CD1c-positive myeloid dendritic cell (primary cell): ENCODE results near the gene RGS19.

Experiments
- DNase-seq: peaks from one replicate; pipeline ENCODE4 v3.0.0-alpha.2; 2016; ENCODE audit errors: extremely low spot score

Gene RGS19

DNA sequence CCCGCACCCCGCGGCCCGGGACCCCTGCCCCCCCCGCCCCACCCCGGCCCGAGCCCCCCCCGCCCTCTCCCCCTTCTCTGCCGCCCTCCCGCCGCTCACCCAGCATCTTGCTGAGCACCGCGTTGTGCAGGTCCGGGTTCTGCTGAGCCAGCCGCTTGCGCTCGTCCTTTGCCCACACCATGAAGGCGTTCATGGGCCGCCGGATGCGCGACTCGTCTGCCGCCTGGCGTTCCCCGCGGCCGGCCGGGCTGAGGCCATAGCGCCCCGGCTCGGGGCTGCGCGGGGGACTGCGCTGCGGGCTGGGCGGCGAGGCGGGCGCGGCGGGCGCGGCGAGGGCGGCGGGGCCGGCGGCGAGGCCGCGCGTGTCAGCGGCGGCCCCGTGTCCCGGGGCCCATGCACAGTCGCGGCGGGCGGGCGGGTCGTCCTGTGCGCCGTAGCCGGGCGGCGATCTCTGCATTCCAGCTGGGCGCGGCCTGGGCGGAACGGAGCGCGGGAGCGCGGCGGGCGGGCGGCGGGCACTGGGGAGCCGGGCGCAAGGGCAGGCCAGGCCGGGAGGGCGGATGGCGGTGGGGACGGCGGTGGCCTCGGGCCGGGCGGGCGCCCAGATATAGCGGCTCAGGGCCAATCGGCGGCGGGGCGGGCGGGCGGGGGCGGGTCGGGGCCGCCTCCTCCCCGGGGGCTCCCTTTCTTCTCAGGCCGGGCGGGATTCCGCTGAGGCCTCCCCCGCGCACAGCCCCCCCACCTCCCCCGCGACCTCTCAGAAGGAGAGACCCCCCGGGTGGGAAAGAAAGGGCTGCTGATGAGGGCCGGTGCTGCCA lies 30.0 kb downstream of the RGS19 start, which contains the start of gene SOX18:
TSS of gene SOX18 (minus strand) at position 580 of the 818 bp plus-strand sequence. CDS start at position 457, 123 bp downstream.
- peak; percentile 35 for DNase-seq

DNA sequence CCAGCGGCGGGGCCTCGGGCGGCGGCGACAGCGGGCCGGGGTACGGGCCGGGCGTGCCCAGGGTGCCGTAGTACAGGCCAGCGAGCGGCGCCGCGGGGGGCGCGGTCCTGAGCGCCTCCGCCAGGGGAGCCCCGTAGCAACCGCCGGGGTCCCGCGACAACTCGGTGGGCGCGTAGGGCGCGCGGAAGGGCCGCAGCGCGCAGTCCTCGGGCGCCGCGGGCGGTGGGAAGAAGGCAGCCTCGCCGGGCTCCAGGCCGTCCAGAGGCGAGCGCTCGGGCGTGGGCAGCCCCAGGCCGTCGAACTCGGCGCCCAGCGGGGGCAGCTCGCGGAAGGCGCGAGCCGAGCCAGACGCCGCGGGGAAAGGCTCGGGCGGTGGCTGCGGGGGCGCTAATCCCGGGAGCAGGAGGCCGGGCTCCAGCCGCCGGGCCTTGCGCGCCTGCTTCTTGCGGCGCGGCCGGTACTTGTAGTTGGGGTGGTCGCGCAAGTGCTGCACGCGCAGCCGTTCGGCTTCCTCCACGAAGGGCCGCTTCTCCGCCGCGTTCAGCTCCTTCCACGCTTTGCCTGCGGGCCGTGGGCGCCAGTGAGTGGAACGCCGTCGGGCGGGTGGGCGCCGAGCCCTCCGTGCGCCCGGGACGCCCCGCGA lies 30.8 kb downstream of the RGS19 start:
- DNase-seq = no peak

DNA sequence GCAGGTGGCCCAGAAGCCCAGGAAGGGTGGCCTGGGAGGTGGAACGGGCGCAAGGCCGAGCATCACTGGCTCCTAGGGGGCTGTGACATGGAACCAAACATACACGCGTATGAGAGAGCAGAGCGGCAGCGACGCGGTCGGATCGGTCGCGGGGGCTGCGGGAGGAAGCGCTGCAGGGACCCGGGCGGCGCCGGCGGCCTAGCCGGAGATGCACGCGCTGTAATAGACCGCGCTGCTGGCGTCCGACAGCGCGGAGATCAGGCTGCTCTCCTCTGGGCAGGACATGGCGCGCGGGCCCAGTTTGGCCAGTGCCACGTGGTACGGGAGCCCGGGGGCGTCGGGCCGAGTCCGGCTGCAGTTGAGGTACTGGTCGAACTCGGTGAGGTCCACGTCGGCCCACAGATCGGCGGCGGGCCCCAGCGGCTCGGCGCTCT lies 31.3 kb downstream of the RGS19 start:
- no peak for DNase-seq

DNA sequence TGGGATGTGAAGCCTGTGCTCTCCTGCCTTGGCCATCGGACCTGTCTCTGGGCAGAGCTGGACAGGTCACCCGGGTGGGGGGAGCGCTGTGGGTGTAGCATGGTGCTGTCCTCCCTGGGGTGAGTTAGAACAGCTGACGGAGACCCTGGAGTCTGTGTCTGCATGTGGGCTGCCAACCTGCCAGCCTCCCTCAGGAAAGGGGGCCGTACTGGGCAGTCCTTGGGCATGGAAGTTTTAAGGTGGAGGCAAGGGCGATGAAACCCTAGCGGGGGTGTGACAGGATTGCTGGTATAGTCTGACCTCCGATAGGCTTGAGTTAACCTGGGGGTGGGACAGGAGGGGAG lies 32.3 kb downstream of the RGS19 start:
- DNase-seq = no peak

DNA sequence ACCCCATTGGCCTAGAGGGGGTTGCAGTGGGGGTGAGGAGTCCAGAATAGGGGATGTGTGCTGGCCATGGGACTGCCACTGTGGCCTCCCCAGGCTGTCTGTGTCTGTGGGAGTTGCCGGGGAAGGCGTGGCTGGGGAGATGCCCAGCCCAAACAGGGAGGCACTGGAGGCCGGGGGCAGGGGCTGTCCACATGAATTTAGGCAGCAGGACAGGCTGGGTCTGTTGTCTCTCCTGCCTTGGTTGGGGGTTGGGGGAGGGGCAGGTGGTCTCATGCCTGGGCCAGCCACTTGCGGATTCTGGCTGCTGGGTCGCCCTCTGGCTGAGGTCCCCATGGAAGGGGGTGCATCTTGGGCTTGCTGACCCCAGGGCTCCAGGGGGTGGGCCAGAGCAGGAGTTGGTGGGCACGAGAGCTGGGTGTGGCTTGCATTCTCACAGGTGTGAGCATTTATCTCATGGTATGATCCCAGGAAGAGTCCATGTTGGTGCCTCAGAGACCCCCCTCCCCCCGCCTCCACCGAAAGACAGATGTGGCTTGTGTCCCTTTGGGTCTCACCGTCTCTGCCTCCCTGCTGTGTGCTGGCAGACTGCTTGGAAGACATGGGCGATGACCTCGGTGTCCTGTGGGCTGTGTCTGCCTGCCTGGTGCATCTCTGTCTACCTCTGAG lies 33.8 kb downstream of the RGS19 start:
- DNase-seq = no peak

DNA sequence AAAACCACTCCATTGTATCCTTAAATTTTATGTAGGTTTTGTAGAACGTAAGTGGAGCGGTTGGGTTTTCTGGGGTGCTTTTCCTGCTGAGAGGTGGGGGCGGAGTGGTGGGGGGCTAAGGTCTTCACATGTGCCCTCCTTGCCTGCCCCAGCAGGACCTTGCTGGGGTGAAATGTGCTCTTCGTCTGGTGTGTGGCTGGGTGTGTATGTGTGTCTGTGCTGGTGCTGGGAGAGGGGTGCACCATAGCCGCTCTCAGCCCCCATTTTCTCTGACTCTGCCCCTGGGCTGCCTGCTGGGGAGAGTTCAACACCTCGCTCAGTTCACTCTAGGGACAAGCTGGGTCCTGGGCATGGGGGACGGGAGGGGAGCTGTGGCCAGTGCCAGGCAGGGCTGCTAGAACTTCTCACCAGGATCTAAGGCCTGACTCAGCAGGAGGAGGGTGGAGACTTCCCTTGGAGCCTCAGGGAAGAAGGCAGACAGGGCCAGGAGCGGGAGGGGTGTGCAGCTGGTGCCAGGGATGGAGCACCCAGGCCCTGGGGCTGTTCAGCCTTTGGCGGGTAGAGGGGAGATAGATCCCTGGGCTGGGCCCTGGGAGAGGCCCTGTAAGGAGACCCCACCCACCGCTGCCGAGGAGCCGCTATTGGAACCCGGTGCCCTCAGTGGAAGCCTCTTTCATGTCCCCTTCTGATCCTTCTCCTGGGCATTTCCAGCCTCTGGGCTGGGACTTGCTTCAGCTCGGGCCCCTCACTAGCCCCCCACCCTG lies 34.7 kb downstream of the RGS19 start:
- DNase-seq = no peak

DNA sequence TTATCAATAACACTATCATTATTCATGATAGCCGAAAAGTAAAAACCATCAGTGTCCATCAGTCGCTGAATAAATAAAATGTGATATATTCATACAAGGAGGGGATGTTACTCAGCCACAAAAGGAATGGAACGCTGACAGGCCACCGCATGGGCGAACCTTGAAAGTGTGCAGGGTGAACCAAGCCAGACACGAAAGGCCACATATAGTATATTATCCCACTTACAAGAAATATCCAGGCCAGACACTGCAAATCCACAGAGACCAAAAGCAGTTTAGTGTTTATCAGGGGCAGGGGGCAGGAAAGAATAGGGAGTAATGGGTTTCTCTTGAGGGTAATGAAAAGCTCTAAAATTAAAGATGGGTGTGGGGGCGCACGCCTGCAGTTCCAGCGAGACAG lies 35.5 kb downstream of the RGS19 start:
- no peak for DNase-seq

DNA sequence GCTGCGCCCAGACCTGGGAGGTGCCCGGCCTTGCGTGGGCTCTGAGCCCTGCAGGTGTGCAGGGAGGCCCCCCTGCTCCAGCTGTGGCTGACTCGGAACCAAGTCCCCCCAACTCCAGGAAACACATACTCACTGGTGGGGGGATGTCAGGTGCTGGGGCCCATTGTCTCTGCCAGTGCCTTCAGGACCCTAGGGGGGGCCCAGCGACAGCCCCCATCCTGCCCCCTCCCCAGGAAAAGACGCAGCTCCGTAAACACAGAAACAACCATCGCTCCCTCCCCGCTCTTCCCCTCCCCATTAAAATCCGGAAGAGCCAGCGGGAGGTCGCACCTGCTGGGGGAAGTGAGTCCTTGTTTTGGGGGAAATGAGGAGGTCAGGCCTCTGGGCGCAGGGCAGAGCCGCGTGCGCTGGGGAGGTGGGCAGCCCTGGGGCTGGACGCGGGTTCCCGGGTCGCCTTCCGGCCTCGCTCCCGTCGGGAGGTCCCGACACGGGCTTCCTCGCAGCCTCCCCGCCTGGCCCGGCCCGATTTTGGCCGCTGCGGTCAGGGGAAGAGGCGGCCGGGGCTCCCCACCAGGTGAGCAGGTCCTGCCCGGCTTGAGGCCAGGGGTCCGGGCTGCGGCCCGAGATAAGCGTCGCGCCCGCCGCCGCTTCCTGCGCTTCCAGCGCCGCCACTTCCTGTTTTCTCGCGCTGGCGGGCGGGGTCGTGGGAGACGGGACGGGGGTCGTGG lies 37.1 kb downstream of the RGS19 start:
- DNase-seq = peak; percentile 24

DNA sequence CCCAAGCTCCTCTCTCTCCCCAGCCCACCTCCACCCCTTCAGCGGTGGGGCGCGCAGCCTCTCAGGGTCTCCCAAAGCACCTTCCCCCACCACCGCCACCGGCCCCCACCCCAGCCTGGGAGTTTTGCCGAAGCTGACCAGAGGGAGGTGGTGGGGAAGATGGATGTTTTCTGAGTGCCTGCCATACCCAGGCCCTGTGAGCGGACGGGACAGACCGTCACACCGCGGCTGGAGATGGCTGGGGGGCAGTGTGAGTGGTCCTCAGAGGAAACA lies 37.6 kb downstream of the RGS19 start:
- DNase-seq = no peak

DNA sequence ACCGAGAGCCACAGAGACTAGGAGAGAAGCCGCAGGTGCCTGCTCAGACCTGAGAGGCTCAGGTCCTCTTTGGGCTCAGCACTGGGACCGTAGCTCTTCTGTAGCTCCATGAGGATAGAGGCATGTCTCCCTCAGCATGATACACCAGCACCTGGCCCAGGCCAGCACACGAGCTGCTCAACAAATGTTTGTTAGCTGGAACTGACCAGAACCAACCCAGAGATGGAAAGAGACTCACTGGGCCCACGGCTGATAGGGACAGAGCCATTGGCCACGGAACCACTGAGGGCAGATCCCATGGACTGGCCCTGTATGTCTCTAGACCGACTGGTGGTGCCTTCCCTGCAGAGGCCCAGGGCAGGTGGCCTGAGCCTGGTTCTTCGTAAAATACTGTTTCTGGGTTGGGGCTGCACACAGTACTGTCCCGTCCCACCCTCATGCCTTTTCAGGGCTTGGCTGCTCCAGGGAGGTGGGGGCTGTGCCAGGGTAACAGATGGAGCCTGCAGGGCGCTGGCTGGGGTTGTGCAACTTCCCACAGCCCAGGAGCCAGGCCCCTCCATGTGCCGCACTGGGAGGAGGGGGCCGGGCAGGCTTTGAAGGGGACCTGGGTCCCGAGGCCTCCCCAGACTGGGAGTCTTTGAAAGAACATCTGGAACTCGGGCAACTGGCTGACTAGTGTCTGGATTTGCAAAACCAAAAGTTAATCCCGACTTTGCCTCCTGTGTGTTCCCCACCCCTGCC lies 38.1 kb downstream of the RGS19 start:
- no peak for DNase-seq

DNA sequence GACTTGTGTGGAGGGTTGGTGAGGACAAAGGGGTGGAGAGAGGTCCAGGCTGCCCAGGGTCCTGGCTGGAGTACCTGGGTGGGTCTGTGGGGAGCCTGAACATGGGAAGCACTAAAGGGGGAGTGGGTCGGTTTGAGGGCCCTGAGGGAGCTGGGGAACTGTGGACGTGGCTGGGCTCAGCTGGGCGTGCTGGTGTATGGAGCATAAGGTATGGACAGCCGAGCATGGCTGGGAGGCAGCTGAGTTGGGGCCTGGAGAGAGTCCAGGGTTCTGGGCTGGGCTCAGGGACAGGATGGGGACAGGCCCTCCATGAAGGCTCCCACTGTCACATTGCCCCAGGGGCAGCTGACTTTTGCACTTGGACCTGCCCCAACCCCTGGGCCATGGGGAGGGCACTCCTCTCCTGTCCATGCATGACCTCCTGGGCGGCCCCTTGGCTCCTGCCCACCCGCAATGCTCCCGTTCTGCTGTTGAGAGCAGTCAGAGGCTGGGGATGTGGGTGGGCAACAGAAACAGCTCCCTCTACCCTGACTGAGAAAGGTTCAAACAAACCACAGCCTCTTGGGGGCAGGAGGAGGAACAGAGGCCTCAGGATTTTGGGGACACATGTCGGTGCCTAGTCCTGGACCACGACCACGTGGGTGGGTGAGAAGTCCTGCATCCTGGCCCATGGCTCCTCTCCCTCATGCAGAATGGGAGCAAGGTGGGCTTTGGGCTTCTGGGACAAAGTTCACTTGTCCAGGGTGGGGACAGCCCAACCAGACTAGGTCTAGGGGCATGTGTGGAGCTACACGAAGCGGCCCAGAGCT lies 38.9 kb downstream of the RGS19 start:
- no peak for DNase-seq

DNA sequence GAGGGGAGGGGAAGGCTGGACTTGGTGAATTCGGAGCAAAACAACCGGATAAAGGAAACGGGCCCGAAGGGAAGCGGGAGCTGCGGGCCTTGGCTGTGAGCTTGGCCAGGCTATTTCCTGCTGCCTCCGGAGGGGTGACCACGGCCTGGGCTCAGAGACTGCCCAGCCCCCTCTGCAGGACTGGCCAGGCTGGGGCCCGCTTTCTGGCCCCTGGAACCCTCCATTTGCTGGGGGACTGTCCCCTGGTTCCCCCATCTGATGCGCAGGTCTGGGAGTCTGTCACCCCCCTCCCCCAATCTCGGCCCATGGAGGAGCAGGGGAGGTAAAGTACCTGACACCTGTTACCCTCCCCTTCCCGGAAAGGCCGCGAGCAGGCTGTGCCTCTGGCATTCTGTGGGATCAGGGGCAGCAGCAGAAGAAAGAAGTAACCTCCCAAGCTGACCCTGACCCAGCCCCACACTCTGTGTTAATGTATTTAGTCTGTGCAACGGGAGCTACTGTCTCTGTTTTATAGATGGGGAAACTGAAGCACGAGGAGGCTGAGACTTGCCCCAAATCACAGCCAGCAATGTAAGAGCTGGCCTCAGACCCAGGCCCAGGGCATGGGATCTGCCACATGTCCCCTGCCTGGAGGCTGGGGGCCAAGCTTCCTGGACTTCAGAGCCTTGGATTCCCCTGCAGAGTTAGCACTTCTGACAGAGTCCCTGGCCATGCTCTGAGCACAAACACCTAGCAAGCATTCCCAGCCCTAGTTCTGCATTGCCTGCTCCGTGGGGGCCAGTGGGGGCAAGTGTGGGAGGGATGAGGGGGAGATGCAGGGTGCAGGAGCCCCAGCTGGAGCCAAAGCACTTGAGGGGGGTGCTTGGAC lies 39.8 kb downstream of the RGS19 start:
- no peak for DNase-seq

DNA sequence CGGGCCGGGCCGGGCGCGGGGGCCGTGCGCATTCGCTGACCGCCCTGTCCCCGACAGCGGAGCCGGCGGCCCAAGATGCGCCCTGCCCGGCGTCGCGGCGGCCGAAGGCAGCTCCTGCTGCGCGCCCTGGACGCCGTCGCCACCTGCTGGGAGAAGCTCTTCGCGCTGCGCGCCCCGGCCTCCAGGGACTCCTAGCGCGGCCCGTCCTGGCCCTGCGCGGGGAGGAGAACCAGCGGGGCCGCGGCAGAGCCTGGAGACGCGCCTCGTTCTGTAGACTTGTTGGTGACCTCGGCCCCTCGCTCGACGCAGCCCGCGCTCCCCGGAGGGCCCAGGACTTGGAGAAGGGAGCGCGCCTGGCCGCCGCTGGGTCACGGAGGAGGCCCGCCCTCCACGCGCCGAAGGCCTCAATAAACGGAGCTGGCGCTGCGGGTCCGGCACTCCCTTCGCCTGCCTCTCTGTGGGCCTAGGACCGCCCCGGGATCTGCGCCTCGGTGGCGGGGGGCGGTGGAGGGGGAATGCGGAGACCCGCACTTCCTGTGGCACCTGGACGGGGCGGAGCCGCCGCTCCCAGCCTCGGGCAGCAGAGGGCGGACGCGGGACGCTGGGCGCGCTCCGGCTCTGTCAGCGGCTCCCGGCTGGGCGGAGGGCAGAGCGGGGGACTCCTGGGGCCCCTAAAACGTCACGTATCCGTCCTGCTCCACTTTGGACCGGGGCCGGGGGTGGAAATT lies 40.6 kb downstream of the RGS19 start:
- DNase-seq = peak; percentile 73

DNA sequence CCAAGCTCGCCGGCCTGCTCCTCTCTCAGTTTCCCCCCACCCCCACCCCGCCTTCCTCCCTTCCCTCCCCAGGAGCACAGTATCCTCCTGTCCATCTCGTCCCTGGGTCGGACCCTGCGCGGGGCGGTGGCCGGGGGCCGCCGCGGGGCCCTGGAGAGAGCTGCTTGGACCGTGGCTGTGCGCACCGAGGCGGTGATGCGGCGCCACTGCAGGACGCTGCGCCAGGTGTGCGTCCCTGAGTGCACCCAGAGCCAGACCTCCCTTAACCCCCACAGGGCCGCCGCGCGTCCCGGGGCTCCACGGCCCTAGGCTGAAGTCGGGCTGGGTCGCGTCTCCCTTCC lies 41.1 kb downstream of the RGS19 start:
- no peak for DNase-seq

DNA sequence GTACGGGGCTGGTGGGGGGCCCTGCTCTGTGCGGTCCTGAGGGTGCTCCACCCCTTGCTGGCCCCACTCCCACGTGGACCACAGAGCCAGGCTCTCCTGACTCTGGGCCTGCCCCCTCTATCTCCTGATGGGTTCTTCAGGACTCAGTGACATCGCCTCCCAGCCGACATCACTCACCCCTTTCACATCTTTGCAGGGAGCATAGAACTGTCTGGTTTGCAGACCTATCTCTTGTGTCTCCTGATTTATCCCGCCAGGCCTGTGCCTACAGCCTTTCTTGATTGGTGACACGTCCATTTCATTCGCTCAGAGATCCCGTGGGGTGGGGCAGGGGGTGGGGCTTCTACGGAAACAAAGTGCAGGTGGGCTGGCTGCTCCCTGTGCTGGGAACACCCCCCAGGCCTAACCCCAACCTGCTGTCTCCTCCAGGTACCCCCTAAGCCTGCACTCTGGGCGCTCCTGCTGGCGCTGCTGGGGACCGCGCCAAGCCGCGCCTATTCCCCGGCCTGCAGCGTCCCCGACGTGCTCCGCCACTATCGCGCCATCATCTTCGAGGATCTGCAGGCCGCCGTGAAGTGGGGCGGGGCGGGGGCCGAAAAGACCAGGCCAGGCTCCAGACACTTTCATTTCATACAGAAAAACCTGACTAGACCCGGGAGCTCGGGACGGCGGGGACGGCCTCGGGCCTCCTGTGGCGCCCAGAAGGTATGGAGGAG lies 41.7 kb downstream of the RGS19 start:
- no peak for DNase-seq

DNA sequence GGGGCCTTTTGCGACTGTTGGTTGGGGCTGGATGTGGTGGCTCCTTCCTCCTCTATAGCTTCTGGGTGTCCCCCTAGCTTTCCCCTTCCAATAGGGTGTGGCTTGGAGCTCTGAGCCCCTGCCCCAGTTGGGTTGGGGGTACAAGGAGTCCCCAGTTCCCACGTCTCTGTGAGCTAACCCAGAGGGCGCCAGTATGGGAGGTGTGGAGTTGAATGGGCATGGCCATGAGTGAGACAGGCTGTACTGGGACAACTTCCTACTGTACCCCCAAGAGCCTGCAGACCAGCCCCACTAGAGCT lies 42.2 kb downstream of the RGS19 start:
- no peak for DNase-seq

DNA sequence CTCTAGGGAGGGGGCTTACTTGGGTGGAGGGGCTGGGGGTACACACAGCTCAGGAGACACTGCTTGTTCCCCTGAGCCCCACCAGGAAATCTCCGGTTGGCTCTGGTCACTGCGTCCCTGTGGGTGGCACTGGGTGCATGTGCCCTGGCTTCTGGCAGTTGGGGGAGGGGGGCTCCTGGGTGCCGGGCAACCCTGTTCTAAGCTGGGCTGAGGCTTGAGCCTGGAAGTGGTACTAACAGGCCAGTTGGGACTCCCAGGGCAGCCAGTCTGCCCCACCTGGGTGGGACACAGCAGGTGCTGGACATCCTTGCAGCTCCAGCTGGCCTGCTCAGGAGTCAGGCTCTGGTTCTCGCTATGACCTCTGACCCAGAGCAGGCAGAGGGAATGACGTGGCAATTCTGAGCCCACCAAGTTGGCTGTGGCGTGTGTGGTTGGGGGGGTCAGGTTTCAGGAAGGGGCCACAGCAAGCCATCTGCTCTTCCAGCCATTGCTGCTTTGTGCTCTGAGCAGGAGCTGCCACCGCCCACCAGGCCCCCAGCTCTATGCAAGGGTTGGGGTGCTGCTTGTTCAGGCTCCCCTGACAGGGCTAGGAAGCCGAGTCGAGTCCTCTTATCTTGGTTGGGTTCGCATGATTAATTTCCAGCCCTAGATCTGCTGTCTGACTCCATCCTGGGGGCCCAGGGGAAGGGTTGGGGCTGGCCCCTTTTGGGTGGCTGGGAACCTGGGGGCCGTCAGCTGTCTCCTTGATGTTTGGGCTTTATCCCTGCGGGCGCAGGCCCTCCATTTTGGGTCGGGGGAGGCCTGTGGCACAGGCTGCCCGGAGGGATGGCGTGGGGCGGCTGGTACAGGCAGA lies 42.7 kb downstream of the RGS19 start:
- no peak for DNase-seq
